Immature natural killer cell (primary cell): Measurements from ENCODE around the gene NR3C2. TPM values are rescaled to one million over a fixed set of nuclear protein-coding genes. Genes with fewer than 3 reads are reported as not detected.

Experiments used
- DNase-seq, 3 donors: peaks; one replicate each; pipeline ENCODE4 v3.0.0; 2022; ENCODE audit warnings: mixed read lengths in 1 of 3
- H3K27ac Mint-ChIP-seq, 6 donors: one replicate each; pipeline ENCODE4 v1.8.0; 2020; ENCODE audit warnings: mixed read lengths in 6 of 6, mild to moderate bottlenecking in 5 of 6, inconsistent platforms in 4 of 6, moderate library complexity in 3 of 6
- H3K27me3 Mint-ChIP-seq, 3 donors: one replicate each; pipeline ENCODE4 v1.8.0; 2020 to 2021; ENCODE audit warnings: low read depth in 3 of 3, mild to moderate bottlenecking in 3 of 3, mixed read lengths in 3 of 3, moderate library complexity in 3 of 3, inconsistent platforms in 1 of 3
- H3K36me3 Mint-ChIP-seq, 3 donors: one replicate each; pipeline ENCODE4 v1.8.0; 2020; ENCODE audit warnings: mixed read lengths in 3 of 3, inconsistent platforms in 2 of 3, mild to moderate bottlenecking in 2 of 3
- H3K4me1 Mint-ChIP-seq, 2 donors: one replicate each; pipeline ENCODE4 v1.8.0; 2020; ENCODE audit warnings: inconsistent platforms in 2 of 2, mild to moderate bottlenecking in 2 of 2, mixed read lengths in 2 of 2, moderate library complexity in 1 of 2
- H3K4me3 Mint-ChIP-seq, 5 donors: one replicate each; pipeline ENCODE4 v1.8.0; 2020; ENCODE audit warnings: mild to moderate bottlenecking in 5 of 5, mixed read lengths in 5 of 5, inconsistent platforms in 3 of 5, moderate library complexity in 3 of 5
- H3K9me3 Mint-ChIP-seq, 6 donors: one replicate each; pipeline ENCODE4 v1.8.0; 2020; ENCODE audit warnings: mild to moderate bottlenecking in 6 of 6, mixed read lengths in 6 of 6, inconsistent platforms in 4 of 6, moderate library complexity in 3 of 6
- polyA plus RNA-seq, 3 donors: library from polyadenylated mRNA; unstranded; fragments of 300-500 nt; fragmentation: Illumina TruSeq; gene quantifications; one replicate each; pipeline ENCODE4 v1.2.3, GENCODE V29; 2021

NR3C2 gene
- polyA plus RNA-seq, 3 donors from 2014 or later = 1.0 to 1.2 (median 1.1) TPM

DNA sequence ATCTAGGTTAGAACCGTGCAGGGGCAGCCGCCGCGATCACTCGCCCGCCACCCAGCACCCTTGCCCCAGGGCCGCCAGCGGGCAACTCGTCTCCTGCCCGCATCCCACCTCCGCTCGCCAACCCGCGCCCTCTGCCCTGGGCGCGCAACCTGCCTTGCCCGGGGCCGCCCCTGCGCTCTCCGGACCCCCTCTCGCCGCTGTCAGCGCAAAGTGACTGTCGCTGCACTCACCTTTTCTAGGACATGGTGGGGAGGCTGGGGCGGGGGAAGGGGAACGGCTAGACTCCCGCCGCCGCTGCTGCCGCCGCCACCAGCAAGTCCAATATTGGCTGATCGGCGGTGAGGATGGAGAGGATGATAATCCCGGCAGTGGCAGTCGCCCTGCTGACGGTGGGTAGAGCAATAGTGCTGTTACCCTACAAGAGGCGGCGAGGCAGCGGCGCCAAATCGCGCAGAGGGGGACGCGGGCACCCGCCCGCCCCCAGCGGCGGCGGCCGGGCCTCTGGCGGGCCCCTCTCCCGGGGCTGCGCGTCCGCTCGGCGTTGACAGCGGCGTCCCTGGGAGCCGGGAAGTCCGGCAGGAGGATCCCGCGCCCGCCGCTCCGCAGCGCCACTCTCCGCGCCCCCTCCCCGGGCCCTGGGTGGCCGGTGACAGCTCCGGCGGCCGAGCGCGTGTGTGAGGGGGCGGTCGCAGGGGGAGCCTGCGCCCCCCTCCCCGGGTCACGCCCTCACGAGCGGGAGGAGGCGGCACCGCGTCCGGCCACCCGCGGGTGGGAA is 2.3 kb upstream of the NR3C2 start:
- H3K27me3 Mint-ChIP-seq = peaks cover 11 to 20% (median 18%) of the 10 kb centered on the region in 3 donors
- peak overlapping the region in 3 of 6 donors; percentile 11 to 42 (median 28) for H3K27ac Mint-ChIP-seq
- H3K4me1 Mint-ChIP-seq = peaks cover 20 to 34% of the 10 kb centered on the region in 2 donors
- peak; percentile 34 to 46 (median 38) for DNase-seq
- no peaks in the 10 kb centered on the region for H3K36me3 Mint-ChIP-seq
- no peaks in the 10 kb centered on the region for H3K9me3 Mint-ChIP-seq
- peak overlapping the region; percentile 93 to 98 (median 97) for H3K4me3 Mint-ChIP-seq

DNA sequence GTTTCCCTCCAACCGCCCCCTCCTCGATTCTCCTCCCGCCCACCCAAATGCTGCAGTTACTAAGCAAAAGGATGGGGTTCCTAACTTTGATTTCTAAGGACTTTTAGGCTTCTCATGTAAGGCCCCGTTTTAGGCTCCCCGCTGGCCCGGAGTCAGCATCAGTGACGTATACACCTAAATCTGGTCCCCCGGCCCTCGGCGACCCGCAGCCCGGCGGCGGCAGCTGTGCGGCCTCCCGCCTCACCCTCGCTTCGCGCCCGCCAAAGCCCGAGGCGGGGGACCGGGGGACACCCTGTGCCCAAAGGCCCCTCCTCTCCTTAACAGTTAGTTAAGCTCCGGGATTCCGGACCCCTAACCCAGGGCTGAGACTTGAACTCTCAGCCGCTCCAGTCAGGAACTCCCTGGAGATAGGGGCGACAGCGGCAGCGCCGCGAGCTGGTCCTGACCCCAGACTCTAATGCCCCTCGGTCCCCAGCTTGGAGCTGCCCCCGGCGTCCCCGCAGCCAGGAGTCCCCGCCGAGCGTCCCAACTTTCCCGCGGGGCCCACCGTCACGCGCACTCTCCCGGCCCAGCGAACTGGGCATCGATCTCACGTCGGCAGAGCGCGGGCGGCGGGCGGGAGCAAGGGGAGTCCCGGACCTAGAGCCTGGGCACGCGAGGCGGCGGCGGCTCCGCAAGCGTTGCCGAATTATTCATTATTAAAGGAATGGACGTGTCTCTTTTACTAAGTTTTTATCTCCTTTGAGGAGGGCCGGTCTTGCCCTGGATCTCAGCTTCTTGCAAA is 1.5 kb upstream of the NR3C2 start:
- peaks cover 11 to 20% (median 18%) of the 10 kb centered on the region in 3 donors for H3K27me3 Mint-ChIP-seq
- H3K4me3 Mint-ChIP-seq = peak overlapping the region; percentile 93 to 98 (median 97)
- no peaks in the 10 kb centered on the region for H3K36me3 Mint-ChIP-seq

DNA sequence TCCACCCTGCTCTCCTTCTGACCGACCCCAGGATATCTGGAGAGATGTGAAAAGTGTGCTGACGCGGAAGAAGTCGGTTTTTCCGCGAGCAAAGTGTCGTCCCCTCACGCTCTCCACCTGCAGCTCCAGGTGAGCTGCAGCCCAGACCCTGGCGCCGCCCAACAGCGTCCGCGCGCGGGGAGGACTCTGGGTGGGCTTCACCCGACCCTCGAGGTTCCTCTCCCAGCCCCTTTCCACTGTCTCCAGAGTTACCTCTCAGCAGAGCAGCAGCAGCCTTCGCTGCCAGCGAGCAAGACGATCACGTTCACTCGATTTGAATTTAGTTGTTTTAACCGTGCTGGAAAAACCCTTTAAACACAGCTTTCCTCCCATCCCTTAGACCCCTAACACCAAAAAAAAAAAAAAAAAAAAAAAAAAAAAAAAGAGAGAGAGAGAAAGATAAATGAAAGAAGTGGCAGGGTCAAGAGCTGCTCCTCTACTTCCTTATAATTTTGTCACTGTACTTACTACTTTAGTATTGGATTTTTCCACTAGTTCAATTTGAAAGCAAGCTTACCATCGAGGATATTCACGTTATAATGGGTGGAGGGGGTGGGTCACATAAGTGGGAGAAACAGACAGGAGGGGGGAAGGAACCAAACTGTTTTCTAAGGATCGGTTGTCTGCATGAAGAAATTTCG is 758 bp upstream of the NR3C2 start:
- H3K27ac Mint-ChIP-seq = peak overlapping the region; percentile 86 to 97 (median 92)
- peak overlapping the region; percentile 93 to 98 (median 97) for H3K4me3 Mint-ChIP-seq
- H3K9me3 Mint-ChIP-seq = no peaks in the 10 kb centered on the region
- no peaks in the 10 kb centered on the region for H3K36me3 Mint-ChIP-seq
- H3K4me1 Mint-ChIP-seq = peaks cover 20 to 34% of the 10 kb centered on the region in 2 donors
- peaks cover 13 to 22% (median 21%) of the 10 kb centered on the region in 3 donors for H3K27me3 Mint-ChIP-seq
- DNase-seq = no peak

More for the DNA sequence above, 1.5 kb upstream of the NR3C2 start:
- peak overlapping the region in 4 of 6 donors; percentile 91 to 97 (median 94) for H3K27ac Mint-ChIP-seq
- DNase-seq = peak; percentile 17 to 30 (median 30)
- H3K9me3 Mint-ChIP-seq = no peaks in the 10 kb centered on the region
- peaks cover 20 to 34% of the 10 kb centered on the region in 2 donors for H3K4me1 Mint-ChIP-seq

DNA sequence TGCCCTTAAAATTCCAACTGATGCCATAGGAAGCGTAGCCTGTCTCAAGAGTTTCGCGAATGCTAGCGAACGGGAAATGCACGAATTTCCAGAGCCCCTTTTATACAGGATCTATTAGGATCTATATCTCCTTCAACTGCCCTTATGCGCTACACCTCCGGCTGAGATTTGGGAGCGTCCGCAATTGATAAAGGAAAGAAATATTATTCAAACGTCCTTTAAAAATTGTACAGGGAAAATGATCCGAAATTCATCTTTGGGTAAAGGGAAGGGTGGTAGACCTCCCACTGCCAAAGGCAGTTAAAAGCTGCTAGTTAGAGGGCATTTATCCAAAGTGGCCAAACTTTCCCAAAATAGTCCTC is 609 bp downstream of the NR3C2 start:
- Mint-ChIP-seq H3K4me1 (peaks cover 20 to 30% of the 10 kb centered on the region in 2 donors), H3K9me3 (no peaks in the 10 kb centered on the region), H3K27me3 (peaks cover 10 to 20% (median 19%) of the 10 kb centered on the region in 3 donors), H3K27ac (peak overlapping the region in 2 of 6 donors; percentile 13 to 31), H3K4me3 (peak overlapping the region; percentile 93 to 98 (median 97)), H3K36me3 (no peaks in the 10 kb centered on the region)
- DNase-seq = no peak

DNA sequence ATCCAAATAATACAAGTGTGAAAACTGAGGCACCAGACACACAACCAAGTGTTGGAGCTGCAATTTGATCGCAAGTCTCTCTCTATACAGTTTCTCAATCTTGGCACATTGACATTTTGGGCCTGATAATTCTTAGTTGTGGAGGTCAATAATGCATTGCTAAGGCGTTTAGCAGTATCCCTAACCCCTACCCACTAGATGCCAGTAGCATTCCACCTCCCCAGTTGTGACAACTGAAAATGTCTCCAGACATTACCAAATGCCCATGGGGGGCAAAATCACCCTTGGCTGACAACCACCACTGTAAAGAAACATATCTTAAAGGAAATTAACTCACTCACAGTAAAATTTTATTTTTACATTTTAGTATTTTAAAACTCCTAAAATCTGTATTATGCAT is 4.2 kb downstream of the NR3C2 start:
- H3K4me1 Mint-ChIP-seq = peaks cover 22 to 28% of the 10 kb centered on the region in 2 donors
- no peak overlapping the region for H3K4me3 Mint-ChIP-seq
- peaks cover 0 to 5% (median 4%) of the 10 kb centered on the region in 3 donors for H3K36me3 Mint-ChIP-seq
- peaks cover 9 to 18% (median 10%) of the 10 kb centered on the region in 3 donors for H3K27me3 Mint-ChIP-seq
- DNase-seq = no peak
- H3K9me3 Mint-ChIP-seq = no peaks in the 10 kb centered on the region
- H3K27ac Mint-ChIP-seq = no peak overlapping the region

DNA sequence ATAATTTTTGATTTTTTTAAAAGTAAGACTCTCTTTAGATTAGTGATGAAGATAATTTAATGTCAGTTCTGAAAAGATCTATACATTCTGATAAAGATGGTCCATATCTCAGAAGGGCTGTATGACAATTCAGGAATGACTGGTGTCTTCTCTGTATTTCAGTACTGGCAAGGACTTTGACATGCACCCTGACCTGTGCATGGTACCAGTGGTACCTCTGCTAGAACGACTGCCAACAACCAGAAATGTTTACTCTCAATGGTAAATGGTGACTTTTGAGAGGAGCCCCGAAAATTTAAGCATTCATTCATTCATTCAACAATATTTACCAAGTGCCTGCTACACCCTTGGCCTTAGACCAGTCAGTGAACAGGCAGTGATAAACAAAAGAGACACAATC is 4.8 kb downstream of the NR3C2 start:
- peaks cover 18 to 23% of the 10 kb centered on the region in 2 donors for H3K4me1 Mint-ChIP-seq
- peaks cover 0 to 5% (median 4%) of the 10 kb centered on the region in 3 donors for H3K36me3 Mint-ChIP-seq
- no peak overlapping the region for H3K4me3 Mint-ChIP-seq
- no peak for DNase-seq
- H3K9me3 Mint-ChIP-seq = no peaks in the 10 kb centered on the region
- H3K27me3 Mint-ChIP-seq = peaks cover 5 to 12% (median 8%) of the 10 kb centered on the region in 3 donors
- no peak overlapping the region for H3K27ac Mint-ChIP-seq

DNA sequence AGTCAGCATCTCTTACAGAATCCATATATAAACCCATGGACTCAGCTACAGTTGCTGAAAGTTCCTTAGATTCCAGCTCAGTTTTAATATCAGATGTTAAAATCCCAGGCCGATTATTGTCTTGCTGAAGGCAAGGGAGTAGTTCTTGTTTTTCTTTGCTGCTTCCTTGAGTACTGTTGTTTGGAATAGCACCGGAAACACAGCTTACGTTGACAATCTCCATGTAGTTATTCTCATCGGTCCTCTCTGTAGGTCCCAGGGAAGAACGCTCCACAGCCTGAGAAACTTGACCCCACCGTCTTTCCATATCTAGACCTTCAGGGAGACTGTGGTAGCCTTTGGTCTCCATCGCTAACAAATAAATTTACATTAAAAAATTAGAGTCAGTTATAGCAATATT is 5.7 kb downstream of the NR3C2 start:
- Mint-ChIP-seq H3K27ac (no peak overlapping the region), H3K9me3 (no peaks in the 10 kb centered on the region), H3K4me1 (peaks cover 15 to 19% of the 10 kb centered on the region in 2 donors), H3K27me3 (peaks cover 2 to 8% (median 5%) of the 10 kb centered on the region in 3 donors), H3K36me3 (peaks cover 0 to 5% (median 4%) of the 10 kb centered on the region in 3 donors), H3K4me3 (no peak overlapping the region)
- no peak for DNase-seq

DNA sequence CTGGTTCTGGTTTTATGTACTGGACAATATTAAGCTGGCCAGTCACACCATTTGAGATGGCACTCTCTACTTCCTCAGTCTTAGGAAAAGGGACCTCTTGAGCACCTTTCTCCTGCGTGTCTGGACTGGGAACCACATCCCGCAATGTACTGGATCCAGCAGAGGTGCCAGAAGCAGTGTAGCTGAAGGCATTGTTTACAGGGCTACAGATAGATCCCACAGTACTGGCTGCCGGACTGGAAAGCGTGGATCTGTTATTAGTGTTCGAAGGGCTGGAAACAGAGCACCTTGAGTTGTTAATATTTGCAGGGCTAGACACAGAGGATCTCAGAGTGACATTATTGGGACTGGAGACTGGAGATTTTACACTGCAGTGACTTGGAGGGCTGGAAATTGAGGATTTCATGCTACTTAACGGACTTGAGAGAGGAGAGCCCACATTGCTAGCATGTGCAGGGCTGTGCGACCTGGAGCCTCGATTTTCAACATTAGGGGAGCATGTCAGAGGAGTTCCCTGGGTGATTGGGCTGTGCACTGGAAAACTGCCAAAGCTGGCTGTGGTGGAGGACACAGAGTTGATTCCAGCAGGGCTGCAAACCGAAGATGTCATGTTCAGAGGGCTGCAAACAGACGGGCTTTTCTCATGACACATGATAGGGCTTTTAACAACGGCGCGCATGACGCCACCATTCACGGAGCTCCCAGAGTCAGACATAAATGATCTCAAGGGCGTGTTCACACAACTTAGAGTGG is 6.4 kb downstream of the NR3C2 start:
- no peaks in the 10 kb centered on the region for H3K9me3 Mint-ChIP-seq
- H3K4me1 Mint-ChIP-seq = peaks cover 10 to 12% of the 10 kb centered on the region in 2 donors
- H3K27me3 Mint-ChIP-seq = peaks cover 2 to 8% (median 5%) of the 10 kb centered on the region in 3 donors
- no peak overlapping the region for H3K27ac Mint-ChIP-seq
- peaks cover 0 to 5% (median 4%) of the 10 kb centered on the region in 3 donors for H3K36me3 Mint-ChIP-seq
- no peak for DNase-seq
- no peak overlapping the region for H3K4me3 Mint-ChIP-seq

DNA sequence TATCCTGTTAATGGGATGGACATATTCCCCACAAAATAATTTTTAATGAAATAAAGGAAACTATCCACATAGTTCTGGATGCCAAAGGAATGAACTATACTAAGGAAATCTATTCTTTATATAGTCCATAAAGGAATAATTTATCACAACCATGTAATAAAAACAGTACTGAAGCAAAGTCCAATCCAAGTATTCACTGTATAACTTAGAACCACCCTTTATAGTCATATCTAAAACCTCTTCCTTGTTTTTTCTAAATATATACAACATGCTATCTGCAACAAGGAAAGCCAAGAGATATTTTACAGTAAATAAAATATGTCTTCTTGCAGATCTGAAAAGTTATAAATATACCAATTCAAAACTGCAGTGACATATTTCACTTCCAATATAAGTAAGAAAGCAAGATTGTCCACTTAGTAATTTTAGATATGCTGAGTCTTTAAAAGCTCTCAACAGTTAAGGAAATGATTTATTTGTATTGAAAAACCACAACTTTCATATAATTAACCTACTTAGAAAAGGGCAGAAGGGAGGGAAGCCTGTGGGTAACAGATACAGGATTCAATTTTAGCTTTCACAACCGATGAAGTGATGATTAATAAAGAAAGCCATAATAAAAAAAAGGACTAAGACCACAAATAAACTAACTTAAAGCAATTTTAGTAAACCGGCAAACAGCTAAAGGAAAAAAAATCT is 8.0 kb downstream of the NR3C2 start:
- Mint-ChIP-seq H3K36me3 (peaks cover 0 to 5% (median 4%) of the 10 kb centered on the region in 3 donors), H3K27ac (no peak overlapping the region), H3K4me1 (peaks cover 9% of the 10 kb centered on the region in 2 donors), H3K27me3 (peaks cover 2 to 10% (median 8%) of the 10 kb centered on the region in 3 donors), H3K9me3 (no peaks in the 10 kb centered on the region), H3K4me3 (peak overlapping the region in 2 of 5 donors; percentile 19 to 60)
- DNase-seq = no peak

DNA sequence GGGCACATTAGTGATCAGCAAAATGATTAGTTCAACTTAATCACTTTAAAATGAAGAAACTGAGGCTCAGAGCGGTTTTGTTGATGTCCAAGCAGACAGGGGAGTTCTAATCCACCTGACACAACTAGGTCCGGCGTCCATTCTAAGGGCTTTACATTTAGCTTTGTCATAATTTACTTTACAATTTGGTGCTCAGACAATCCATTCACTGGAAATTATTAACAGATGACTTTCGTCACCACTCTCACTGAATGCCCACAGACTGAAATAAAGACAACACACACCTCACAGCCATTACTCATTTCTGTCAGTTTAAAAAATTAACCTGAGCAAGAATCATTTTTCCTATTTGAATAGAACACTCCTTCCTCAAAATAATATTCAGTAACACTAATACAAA is 10.8 kb downstream of the NR3C2 start:
- no peak overlapping the region for H3K4me3 Mint-ChIP-seq
- no peaks in the 10 kb centered on the region for H3K9me3 Mint-ChIP-seq
- no peak overlapping the region for H3K27ac Mint-ChIP-seq
- DNase-seq = no peak
- H3K4me1 Mint-ChIP-seq = peaks cover 9% of the 10 kb centered on the region in 2 donors
- peaks cover 0 to 5% (median 4%) of the 10 kb centered on the region in 3 donors for H3K36me3 Mint-ChIP-seq
- peaks cover 0 to 10% (median 6%) of the 10 kb centered on the region in 3 donors for H3K27me3 Mint-ChIP-seq

DNA sequence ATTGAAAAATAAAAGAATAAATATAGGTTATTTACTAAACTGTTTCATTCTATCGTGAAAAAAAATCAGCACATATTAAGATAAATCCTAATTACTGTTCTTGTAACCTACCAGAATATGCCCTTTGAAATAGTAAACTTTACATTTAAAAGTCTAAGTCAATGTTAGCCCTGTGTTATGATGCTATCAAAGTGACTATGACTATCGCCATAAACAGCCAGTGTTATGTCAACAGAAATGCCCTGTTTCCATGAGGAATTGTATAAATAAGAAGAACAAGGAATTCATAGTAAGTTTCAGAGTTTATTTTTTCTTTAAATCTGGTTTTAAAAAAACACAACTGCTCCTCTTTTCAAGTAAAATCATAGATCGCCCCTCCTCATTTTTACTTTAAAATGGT is 11.4 kb downstream of the NR3C2 start:
- Mint-ChIP-seq H3K36me3 (peaks cover 0 to 3% (median 2%) of the 10 kb centered on the region in 3 donors), H3K4me1 (peaks cover 9 to 13% of the 10 kb centered on the region in 2 donors), H3K4me3 (no peak overlapping the region), H3K27ac (no peak overlapping the region), H3K9me3 (no peaks in the 10 kb centered on the region), H3K27me3 (peaks cover 0 to 10% (median 6%) of the 10 kb centered on the region in 3 donors)
- DNase-seq = no peak

DNA sequence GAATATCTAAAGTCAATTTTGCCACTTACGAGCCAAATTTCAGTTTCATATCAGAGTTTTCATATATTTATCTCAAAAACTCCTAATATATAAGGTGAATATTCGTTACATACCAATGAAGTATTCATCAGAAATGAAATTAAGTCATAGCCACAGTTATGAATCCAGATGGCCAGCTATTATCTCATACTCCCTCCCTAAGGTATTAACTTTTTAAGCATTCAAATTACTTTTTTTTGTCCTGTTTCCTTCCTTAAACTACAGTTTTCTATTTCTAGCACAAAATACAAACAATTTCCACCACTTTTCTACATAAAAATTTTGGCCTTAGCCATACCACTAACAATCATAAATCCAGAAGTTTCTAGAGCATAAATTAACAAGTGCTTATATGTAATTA is 13.0 kb downstream of the NR3C2 start:
- Mint-ChIP-seq H3K9me3 (no peaks in the 10 kb centered on the region), H3K27ac (no peak overlapping the region), H3K36me3 (no peaks in the 10 kb centered on the region), H3K4me1 (peaks cover 2 to 7% of the 10 kb centered on the region in 2 donors), H3K27me3 (peaks cover 0 to 10% (median 0%) of the 10 kb centered on the region in 3 donors), H3K4me3 (no peak overlapping the region)
- DNase-seq = no peak
